ENCODE measurements around the gene PLAA.

Gene PLAA

GRCh38 chr9:26946753-26947727, at the start of gene PLAA:
PLAA (minus strand) TSS chr9:26947242; CDS start chr9:26947045, 197 bp downstream.
- H3K27ac Mint-ChIP-seq = peak within 1 kb of the TSS; percentile 99
- no peaks in the 10 kb centered on the region for H3K9me3 Mint-ChIP-seq
- ATAC-seq = peak; percentile 99
- H3K36me3 Mint-ChIP-seq = no peaks in the 10 kb centered on the region
- peaks cover 9% of the 10 kb centered on the region for H3K27me3 Mint-ChIP-seq
- H3K4me1 Mint-ChIP-seq = peaks cover 39% of the 10 kb centered on the region
- H3K4me3 Mint-ChIP-seq = peak within 1 kb of the TSS; percentile 88

- H3K4me3 Mint-ChIP-seq = no peak overlapping the region
- no peaks in the 10 kb centered on the region for H3K9me3 Mint-ChIP-seq
- H3K27me3 Mint-ChIP-seq = no peaks in the 10 kb centered on the region
- no peak for ATAC-seq
- H3K36me3 Mint-ChIP-seq = peaks cover 14% of the 10 kb centered on the region
- H3K4me1 Mint-ChIP-seq = no peaks in the 10 kb centered on the region
- H3K27ac Mint-ChIP-seq = no peak overlapping the region
Observed at GRCh38 chr9:26995810-26996209, 48.8 kb upstream of the PLAA start.

GRCh38 chr9:26983340-26983739, 36.3 kb upstream of the PLAA start:
- Mint-ChIP-seq H3K27me3 (no peaks in the 10 kb centered on the region), H3K4me3 (no peak overlapping the region), H3K4me1 (no peaks in the 10 kb centered on the region), H3K36me3 (peaks cover 17% of the 10 kb centered on the region), H3K27ac (no peak overlapping the region), H3K9me3 (no peaks in the 10 kb centered on the region)
- ATAC-seq = no peak

- Mint-ChIP-seq H3K27me3 (no peaks in the 10 kb centered on the region), H3K9me3 (no peaks in the 10 kb centered on the region), H3K36me3 (peaks cover 25% of the 10 kb centered on the region), H3K4me1 (no peaks in the 10 kb centered on the region), H3K4me3 (no peak overlapping the region), H3K27ac (no peak overlapping the region)
- ATAC-seq = no peak
Observed at GRCh38 chr9:26975728-26976707, 29.0 kb upstream of the PLAA start.

- ATAC-seq = no peak
- peaks cover 29% of the 10 kb centered on the region for H3K36me3 Mint-ChIP-seq
- H3K9me3 Mint-ChIP-seq = no peaks in the 10 kb centered on the region
- no peak overlapping the region for H3K4me3 Mint-ChIP-seq
- peak overlapping the region; percentile 35 for H3K27ac Mint-ChIP-seq
- no peaks in the 10 kb centered on the region for H3K4me1 Mint-ChIP-seq
- H3K27me3 Mint-ChIP-seq = no peaks in the 10 kb centered on the region
Observed at GRCh38 chr9:26974927-26975326, 27.9 kb upstream of the PLAA start.

GRCh38 chr9:26973989-26974388, 26.9 kb upstream of the PLAA start:
- no peak for ATAC-seq
- H3K9me3 Mint-ChIP-seq = peaks cover 5% of the 10 kb centered on the region

GRCh38 chr9:26971721-26972120, 24.7 kb upstream of the PLAA start:
- ATAC-seq = no peak
- peaks cover 5% of the 10 kb centered on the region for H3K9me3 Mint-ChIP-seq
- H3K27me3 Mint-ChIP-seq = no peaks in the 10 kb centered on the region
- peaks cover 38% of the 10 kb centered on the region for H3K36me3 Mint-ChIP-seq
- peaks cover 8% of the 10 kb centered on the region for H3K4me1 Mint-ChIP-seq
- H3K4me3 Mint-ChIP-seq = no peak overlapping the region
- H3K27ac Mint-ChIP-seq = no peak overlapping the region

More at GRCh38 chr9:26973989-26974388, 26.9 kb upstream of the PLAA start:
- no peaks in the 10 kb centered on the region for H3K4me1 Mint-ChIP-seq
- no peak overlapping the region for H3K27ac Mint-ChIP-seq
- H3K36me3 Mint-ChIP-seq = peaks cover 36% of the 10 kb centered on the region
- H3K4me3 Mint-ChIP-seq = no peak overlapping the region
- H3K27me3 Mint-ChIP-seq = no peaks in the 10 kb centered on the region

GRCh38 chr9:26956860-26957233, 9.8 kb upstream of the PLAA start:
- Mint-ChIP-seq H3K36me3 (peaks cover 5% of the 10 kb centered on the region), H3K4me1 (peaks cover 25% of the 10 kb centered on the region), H3K27ac (peak overlapping the region; percentile 96), H3K27me3 (no peaks in the 10 kb centered on the region), H3K9me3 (no peaks in the 10 kb centered on the region), H3K4me3 (peak overlapping the region; percentile 81)
- ATAC-seq = no peak

- H3K36me3 Mint-ChIP-seq = no peaks in the 10 kb centered on the region
- H3K4me1 Mint-ChIP-seq = peaks cover 19% of the 10 kb centered on the region
- ATAC-seq = peak; percentile 100
- H3K27me3 Mint-ChIP-seq = no peaks in the 10 kb centered on the region
- no peaks in the 10 kb centered on the region for H3K9me3 Mint-ChIP-seq
- peak within 1 kb of the TSS; percentile 96 for H3K27ac Mint-ChIP-seq
- peak within 1 kb of the TSS; percentile 81 for H3K4me3 Mint-ChIP-seq
Observed at GRCh38 chr9:26955921-26956859, 9.1 kb upstream of the PLAA start, which contains the start of gene IFT74. IFT74 (plus strand) TSS chr9:26956412; CDS start chr9:26961968, 5,556 bp downstream.

- Mint-ChIP-seq H3K27ac (peak overlapping the region; percentile 96), H3K4me1 (peaks cover 18% of the 10 kb centered on the region), H3K27me3 (no peaks in the 10 kb centered on the region), H3K4me3 (peak overlapping the region; percentile 81), H3K9me3 (no peaks in the 10 kb centered on the region), H3K36me3 (no peaks in the 10 kb centered on the region)
- no peak for ATAC-seq
Observed at GRCh38 chr9:26955222-26955903, 8.3 kb upstream of the PLAA start.

- Mint-ChIP-seq H3K9me3 (no peaks in the 10 kb centered on the region), H3K4me1 (peaks cover 18% of the 10 kb centered on the region), H3K27me3 (peaks cover 2% of the 10 kb centered on the region), H3K27ac (peak overlapping the region; percentile 96), H3K4me3 (no peak overlapping the region), H3K36me3 (no peaks in the 10 kb centered on the region)
- ATAC-seq = no peak
Observed at GRCh38 chr9:26954050-26954508, 7.0 kb upstream of the PLAA start.

GRCh38 chr9:26951794-26952193, 4.8 kb upstream of the PLAA start:
- ATAC-seq = no peak
- Mint-ChIP-seq H3K27me3 (peaks cover 9% of the 10 kb centered on the region), H3K4me1 (peaks cover 29% of the 10 kb centered on the region), H3K27ac (no peak overlapping the region), H3K36me3 (no peaks in the 10 kb centered on the region), H3K9me3 (no peaks in the 10 kb centered on the region), H3K4me3 (no peak overlapping the region)

- no peaks in the 10 kb centered on the region for H3K36me3 Mint-ChIP-seq
- no peaks in the 10 kb centered on the region for H3K9me3 Mint-ChIP-seq
- ATAC-seq = no peak
- no peak overlapping the region for H3K27ac Mint-ChIP-seq
- H3K4me1 Mint-ChIP-seq = peaks cover 36% of the 10 kb centered on the region
- peaks cover 9% of the 10 kb centered on the region for H3K27me3 Mint-ChIP-seq
- no peak overlapping the region for H3K4me3 Mint-ChIP-seq
Observed at GRCh38 chr9:26950521-26950920, 3.5 kb upstream of the PLAA start.

- Mint-ChIP-seq H3K27me3 (peaks cover 9% of the 10 kb centered on the region), H3K9me3 (no peaks in the 10 kb centered on the region), H3K4me1 (peaks cover 34% of the 10 kb centered on the region), H3K27ac (no peak overlapping the region), H3K4me3 (no peak overlapping the region), H3K36me3 (no peaks in the 10 kb centered on the region)
- no peak for ATAC-seq
Observed at GRCh38 chr9:26949637-26950069, 2.6 kb upstream of the PLAA start.
